Activated naive CD4-positive, alpha-beta T cell treated with anti-CD3 and anti-CD28 coated beads, Interleukin-2, amount 10 ng/mL, durations not matched to agents 7 days and 5 days (primary cell): ENCODE results near the gene PDGFA.

Source experiments
- CTCF ChIA-PET: fragments of 350-600 bp; sonication (Branson Sonifier 250); formaldehyde crosslinking; loops from one replicate; lab custom pipeline; 2021; ENCODE audit warnings: antibody characterized with exemption; lab: Charles Lee
- DNase-seq: peaks from one replicate; pipeline ENCODE4 v3.0.0-alpha.2; 2020
- H3K27ac Mint-ChIP-seq: one replicate; pipeline ENCODE4 v1.8.0; 2021; ENCODE audit warnings: mild to moderate bottlenecking, moderate library complexity, mixed read lengths
- H3K27me3 Mint-ChIP-seq: one replicate; pipeline ENCODE4 v1.8.0; 2021; ENCODE audit warnings: mild to moderate bottlenecking, mixed read lengths
- H3K36me3 Mint-ChIP-seq: one replicate; pipeline ENCODE4 v1.8.0; 2021; ENCODE audit warnings: mixed read lengths
- H3K4me1 Mint-ChIP-seq: one replicate; pipeline ENCODE4 v1.8.0; 2021; ENCODE audit warnings: mixed read lengths
- H3K4me3 Mint-ChIP-seq: one replicate; pipeline ENCODE4 v1.8.0; 2021; ENCODE audit warnings: mild to moderate bottlenecking, moderate library complexity, mixed read lengths
- H3K9me3 Mint-ChIP-seq: one replicate; pipeline ENCODE4 v1.8.0; 2021; ENCODE audit warnings: mixed read lengths

PDGFA gene

DNA sequence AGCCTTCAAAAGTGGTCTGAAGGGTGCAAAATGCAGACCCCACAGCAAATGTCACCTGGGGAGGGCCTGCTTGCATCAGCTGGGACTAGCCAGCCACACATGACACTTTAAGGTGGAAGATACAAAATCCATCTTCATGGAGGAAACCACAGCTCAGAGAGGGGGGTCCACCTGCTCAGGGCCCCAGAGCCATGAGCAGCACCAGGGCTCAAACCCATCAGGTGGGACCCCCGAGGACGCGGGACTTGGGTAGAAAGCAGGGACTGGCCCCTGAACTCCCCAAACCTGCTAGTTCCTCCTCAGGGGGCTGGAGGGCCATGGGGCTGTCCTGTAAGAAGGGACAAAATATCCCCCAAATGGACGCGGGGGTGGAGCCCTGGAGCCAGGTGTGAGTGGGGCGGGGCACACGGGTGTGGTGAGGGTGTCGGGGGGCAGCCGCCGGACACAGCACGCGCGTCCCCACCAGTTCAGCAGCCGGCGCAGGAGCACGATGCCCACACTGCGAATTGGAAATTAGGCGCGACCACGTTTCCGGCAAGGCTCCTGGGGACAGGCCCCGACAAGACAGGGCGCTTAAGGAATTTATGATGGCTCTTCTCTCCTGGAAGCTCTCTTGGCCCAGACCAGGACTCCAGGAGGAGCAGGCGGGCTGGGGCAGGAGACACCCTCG lies 8.0 kb downstream of the PDGFA start:
- Mint-ChIP-seq H3K9me3 (no peaks in the 10 kb centered on the region), H3K36me3 (no peaks in the 10 kb centered on the region), H3K4me3 (no peak overlapping the region), H3K4me1 (no peaks in the 10 kb centered on the region), H3K27ac (no peak overlapping the region), H3K27me3 (peaks cover 26% of the 10 kb centered on the region)
- DNase-seq, result no peak
- CTCF ChIA-PET, result interaction anchor here (1.0 kb wide), 1 partner anchor 179 kb away, joined by 3 read pairs; no protein-coding TSS in a partner anchor

DNA sequence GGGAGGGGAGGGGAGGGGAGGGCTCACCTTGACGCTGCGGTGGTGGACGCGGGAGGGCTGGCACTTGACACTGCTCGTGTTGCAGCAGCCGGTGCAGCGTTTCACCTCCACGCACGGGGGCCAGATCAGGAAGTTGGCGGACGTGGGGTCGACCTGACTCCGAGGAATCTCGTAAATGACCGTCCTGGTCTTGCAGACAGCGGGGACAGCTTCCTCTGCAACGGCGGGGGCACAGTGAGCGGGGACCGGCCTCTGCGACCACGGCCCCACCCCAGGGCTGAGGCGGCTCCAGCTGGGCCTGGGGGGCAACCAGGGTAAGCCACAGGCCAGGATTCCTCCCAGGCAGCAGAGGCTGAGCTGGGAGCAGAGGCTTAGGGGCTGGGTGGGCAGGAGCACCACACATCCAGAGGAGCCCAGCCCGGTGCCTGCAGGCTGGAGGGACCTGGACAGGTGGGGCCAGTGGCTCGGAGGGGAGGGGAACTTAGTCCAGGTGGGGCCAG lies 8.8 kb downstream of the PDGFA start:
- no peak for DNase-seq
- Mint-ChIP-seq H3K9me3 (no peaks in the 10 kb centered on the region), H3K36me3 (no peaks in the 10 kb centered on the region), H3K4me1 (no peaks in the 10 kb centered on the region), H3K4me3 (no peak overlapping the region), H3K27ac (no peak overlapping the region), H3K27me3 (peaks cover 18% of the 10 kb centered on the region)
- CTCF ChIA-PET, result no interaction called here

DNA sequence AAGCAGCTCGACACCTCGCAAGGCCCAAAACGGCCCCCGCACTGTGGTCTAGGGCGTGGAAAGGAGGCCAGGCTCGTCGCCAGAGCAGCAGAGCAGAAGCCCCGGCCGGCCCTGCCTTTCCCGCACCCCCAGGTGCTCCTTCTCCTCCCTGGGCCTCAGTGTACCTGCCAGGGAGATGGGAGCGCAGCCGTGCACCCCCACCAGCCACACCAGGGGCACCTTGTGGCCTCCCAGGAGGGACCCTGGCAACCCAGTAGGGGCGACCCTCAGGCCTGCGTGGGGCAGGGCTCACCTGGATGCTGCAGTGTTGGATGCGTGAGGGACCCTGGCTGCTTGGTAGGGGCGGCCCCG lies 9.5 kb downstream of the PDGFA start:
- no peaks in the 10 kb centered on the region for H3K4me1 Mint-ChIP-seq
- no peak for DNase-seq
- H3K27ac Mint-ChIP-seq, result no peak overlapping the region
- H3K9me3 Mint-ChIP-seq, result no peaks in the 10 kb centered on the region
- no peaks in the 10 kb centered on the region for H3K36me3 Mint-ChIP-seq
- CTCF ChIA-PET, result no interaction called here
- peaks cover 14% of the 10 kb centered on the region for H3K27me3 Mint-ChIP-seq
- no peak overlapping the region for H3K4me3 Mint-ChIP-seq

DNA sequence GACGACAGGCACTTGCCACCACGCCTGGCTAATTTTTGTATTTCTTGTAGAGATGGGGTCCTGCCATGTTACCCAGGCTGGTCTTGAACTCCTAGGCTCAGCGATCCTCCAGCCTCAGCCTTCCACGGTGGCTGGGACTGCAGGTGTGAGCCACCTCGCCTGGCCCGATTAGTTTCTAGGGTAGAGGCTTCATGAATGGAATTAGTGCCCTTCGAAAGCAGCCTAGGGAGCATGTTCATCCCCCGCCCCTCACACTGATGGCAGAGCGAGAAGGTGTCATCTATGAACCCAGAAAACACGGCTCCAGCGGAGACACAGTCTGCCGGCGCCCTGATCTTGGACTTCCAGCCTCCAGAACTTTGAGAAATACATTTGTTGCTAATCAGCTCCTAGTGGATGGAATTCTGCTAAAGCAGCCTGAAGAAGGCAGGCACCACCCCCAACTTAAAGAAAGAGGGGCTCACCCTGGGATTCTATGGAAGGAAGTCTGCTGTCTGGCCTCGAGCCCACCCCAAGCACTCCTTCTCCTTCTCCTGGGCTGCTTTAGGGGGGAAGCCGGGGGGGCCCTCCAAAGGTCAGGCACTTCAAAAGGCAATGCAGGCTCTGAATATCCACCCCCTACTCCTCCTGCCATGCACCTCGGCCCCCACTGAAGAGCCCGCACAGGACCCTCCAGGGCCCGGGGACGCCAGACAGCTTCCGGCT lies 10.1 kb downstream of the PDGFA start:
- no peak overlapping the region for H3K27ac Mint-ChIP-seq
- CTCF ChIA-PET, result no interaction called here

DNA sequence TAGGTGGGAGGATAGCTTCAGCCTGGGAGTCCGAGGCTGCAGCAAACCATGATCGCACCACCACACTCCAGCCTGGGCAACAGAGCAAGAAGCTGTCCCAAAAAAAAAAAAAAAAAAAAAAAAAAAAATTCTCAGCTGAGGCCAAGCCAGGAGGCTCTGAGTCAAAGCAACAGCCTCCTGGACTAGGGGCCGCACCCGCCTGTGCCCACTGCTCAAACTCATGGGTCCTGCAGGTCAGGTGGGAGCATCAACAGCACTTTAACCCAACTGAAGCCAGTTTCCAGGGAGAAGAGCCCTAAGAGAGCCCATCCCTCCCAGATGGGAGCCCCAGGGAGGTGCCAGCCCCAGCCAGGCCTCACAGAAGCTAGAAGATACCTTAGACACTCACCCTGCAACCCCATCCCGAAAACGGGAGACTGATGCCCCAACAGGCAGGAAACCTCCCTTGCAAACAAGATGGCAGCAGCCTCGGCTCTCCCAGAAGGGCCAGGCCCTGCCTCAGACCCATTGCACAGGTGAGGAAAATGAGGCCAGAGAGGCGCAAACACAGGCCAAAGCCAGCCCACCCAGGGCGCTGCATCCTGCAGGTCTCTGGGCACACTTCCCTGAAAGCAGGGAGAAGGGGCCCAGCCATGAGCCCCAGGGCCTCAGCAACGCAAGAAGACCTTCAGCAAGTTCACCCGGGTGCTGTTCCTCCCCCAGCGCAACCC lies 11.0 kb downstream of the PDGFA start:
- no peak overlapping the region for H3K27ac Mint-ChIP-seq
- DNase-seq, result no peak
- H3K9me3 Mint-ChIP-seq, result no peaks in the 10 kb centered on the region
- H3K36me3 Mint-ChIP-seq, result no peaks in the 10 kb centered on the region
- peaks cover 3% of the 10 kb centered on the region for H3K27me3 Mint-ChIP-seq
- CTCF ChIA-PET, result no interaction called here
- no peaks in the 10 kb centered on the region for H3K4me1 Mint-ChIP-seq
- H3K4me3 Mint-ChIP-seq, result no peak overlapping the region

More for the DNA sequence above, 10.1 kb downstream of the PDGFA start:
- Mint-ChIP-seq H3K27me3 (peaks cover 8% of the 10 kb centered on the region), H3K36me3 (no peaks in the 10 kb centered on the region), H3K4me1 (no peaks in the 10 kb centered on the region), H3K9me3 (no peaks in the 10 kb centered on the region), H3K4me3 (no peak overlapping the region)
- DNase-seq, result no peak

DNA sequence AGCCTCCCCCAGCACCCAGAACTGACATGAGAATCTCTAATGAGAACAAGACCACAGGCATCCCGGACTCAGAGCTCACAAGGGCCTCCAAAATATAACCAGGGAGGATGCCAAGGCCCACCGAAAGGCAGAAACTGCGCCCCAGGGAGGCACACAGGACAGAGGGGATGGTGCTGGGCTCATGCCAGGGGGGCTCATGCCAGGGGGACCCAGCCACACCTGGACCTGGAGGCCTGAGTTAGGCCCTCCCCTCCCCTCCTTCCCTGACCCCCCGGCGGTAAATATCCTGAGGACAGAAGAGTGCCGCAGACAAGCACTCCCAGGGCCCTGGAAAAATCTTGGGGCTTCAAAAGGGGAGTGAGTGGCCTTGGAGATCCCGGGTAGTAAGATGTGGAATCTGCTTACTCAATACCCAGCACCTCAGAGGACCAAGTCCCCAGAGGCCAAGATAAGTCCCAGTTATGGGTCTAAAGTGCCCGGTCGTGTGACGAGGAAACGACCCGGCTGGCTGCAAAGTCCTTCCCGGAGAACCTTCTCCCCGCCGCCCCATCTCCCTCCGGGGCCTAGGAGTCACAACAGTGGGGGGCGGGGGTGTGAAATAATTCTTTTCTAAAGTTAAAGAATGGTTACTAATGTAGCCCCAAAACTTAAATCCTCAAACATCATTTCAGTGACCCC lies 11.9 kb downstream of the PDGFA start:
- H3K4me1 Mint-ChIP-seq, result no peaks in the 10 kb centered on the region
- H3K27ac Mint-ChIP-seq, result no peak overlapping the region
- no peak for DNase-seq
- peaks cover 3% of the 10 kb centered on the region for H3K27me3 Mint-ChIP-seq
- no peaks in the 10 kb centered on the region for H3K36me3 Mint-ChIP-seq
- H3K9me3 Mint-ChIP-seq, result no peaks in the 10 kb centered on the region
- no peak overlapping the region for H3K4me3 Mint-ChIP-seq
- CTCF ChIA-PET, result no interaction called here

DNA sequence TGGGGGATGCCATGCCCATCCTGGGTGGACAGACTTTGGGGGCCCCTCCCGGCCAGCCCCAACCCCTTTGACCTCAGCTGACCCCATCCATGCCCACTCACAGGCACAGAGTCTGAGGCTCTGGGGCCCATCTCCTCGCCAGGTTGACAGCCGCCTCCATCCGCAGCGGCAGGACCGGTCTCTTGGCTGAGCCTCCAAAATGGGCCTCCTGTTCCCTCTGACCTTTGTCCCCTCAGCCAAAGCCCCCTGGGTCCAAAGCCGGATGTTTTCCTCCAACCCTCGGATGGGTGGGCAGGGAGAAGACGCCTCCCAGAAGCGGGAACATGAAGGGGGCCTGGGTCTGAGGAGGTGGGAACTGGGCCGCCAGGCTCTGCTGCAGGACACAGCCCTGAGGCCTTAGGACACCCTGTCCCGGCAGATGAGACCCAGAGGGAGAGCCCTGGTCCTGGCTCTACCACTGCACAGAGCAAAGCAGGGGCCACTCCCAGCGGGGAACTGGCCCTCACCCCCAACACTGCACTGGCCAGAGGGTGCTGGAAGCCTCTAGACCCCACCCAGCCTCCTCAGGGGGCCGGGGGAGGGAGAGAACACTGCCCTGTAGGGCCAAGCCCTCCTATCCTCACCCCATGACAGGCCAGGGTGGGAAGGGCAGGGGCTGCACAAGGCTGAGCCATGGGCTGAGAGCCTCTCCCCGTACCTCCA lies 12.6 kb downstream of the PDGFA start:
- Mint-ChIP-seq H3K36me3 (no peaks in the 10 kb centered on the region), H3K4me3 (no peak overlapping the region), H3K27ac (no peak overlapping the region), H3K4me1 (no peaks in the 10 kb centered on the region), H3K9me3 (no peaks in the 10 kb centered on the region), H3K27me3 (peaks cover 3% of the 10 kb centered on the region)
- DNase-seq, result no peak
- CTCF ChIA-PET, result no interaction called here

DNA sequence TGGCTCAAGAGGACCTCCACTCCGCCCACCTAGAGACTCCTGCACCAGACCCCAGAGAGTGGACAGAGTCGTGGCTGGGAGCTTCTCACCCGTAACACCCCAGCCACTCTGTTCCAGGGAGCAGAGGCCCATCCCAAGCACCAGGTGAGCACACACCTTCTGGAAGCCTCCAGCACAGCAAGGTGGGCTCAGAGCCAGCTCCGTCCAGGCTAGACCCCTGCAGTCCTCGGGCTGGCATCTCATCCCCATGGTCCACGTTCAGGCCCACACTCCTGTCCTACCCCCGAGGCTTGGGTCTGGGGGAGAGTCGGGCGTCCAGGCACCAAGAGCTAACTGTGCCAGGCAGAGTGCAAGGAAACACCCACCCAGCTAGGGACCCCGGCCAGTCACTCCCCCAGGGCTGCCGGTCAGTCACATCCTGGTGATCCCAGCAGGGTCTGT lies 13.2 kb downstream of the PDGFA start:
- H3K36me3 Mint-ChIP-seq, result no peaks in the 10 kb centered on the region
- no peaks in the 10 kb centered on the region for H3K9me3 Mint-ChIP-seq
- CTCF ChIA-PET, result interaction anchor here (0.7 kb wide), 1 partner anchor 131 kb away, joined by 3 read pairs; no protein-coding TSS in a partner anchor

DNA sequence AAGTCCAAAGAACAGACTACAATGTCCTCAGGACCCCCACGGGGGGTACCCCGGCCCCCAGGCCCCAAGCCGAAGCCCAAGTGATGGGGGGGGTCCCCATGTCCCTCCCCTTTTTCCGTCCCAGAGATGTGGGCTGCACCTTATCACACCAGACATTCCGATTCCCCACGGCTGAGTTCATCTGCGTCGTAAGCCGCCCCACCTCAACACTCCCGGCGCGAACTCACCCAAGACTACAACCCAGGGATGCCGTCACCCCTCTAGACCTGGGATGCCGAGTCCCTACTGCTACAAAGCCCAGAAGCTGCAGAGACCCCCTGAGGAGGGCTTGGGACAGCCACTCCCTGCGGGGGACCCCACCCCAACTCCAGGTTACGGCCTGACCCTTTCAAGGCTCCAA lies 14.5 kb downstream of the PDGFA start:
- Mint-ChIP-seq H3K27me3 (peaks cover 8% of the 10 kb centered on the region), H3K4me1 (no peaks in the 10 kb centered on the region), H3K4me3 (no peak overlapping the region), H3K36me3 (no peaks in the 10 kb centered on the region), H3K27ac (no peak overlapping the region), H3K9me3 (no peaks in the 10 kb centered on the region)
- CTCF ChIA-PET, result no interaction called here
- DNase-seq, result no peak

More for the DNA sequence above, 13.2 kb downstream of the PDGFA start:
- no peaks in the 10 kb centered on the region for H3K4me1 Mint-ChIP-seq
- no peak overlapping the region for H3K27ac Mint-ChIP-seq
- no peak overlapping the region for H3K4me3 Mint-ChIP-seq
- H3K27me3 Mint-ChIP-seq, result peaks cover 3% of the 10 kb centered on the region
- DNase-seq, result no peak

DNA sequence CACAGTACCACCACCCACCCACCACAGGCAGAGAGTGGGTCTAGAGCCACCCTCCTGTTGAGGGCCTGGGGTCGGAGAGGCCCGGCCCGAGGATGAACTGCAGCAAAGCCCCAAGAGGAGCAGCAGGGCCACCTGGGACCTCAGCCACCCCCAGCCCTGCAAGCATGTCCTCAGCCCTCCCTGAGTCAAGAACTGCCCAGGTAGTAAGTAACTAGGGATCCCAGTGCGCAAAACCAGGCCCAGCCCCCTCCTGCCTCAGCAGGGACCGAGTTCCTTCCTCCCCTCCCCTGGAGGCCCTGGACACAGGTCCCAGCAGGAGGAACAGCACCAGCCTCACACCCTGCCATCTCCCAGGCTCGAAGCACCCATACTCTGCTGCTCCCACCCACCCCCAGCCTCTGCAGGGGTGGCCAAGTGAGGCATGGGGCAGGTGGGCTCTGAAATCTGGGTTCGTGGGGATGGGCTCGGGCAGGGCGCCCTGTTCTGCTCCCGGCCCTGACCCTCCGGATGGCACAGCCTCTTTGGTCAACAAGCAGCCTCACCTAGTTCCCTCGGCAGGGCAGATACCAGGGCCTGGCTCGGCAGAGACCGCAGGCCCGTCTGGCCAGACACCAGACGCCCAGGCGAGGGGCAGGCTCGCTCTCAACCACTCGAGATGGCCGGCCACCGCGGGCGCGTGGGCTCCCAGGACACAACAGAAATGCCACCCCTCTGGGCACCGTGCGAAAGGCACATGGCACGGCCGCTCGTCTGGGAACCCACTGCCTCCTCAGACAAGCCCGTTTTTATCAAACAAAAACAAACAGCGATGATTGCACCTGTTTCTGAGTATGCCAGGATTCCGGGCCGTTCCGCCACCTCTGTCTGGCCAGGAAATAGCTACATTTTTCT lies 15.2 kb downstream of the PDGFA start:
- DNase-seq, result no peak
- H3K9me3 Mint-ChIP-seq, result no peaks in the 10 kb centered on the region
- no peak overlapping the region for H3K4me3 Mint-ChIP-seq
- H3K27ac Mint-ChIP-seq, result no peak overlapping the region
- H3K36me3 Mint-ChIP-seq, result no peaks in the 10 kb centered on the region
- CTCF ChIA-PET, result no interaction called here
- peaks cover 8% of the 10 kb centered on the region for H3K27me3 Mint-ChIP-seq
- H3K4me1 Mint-ChIP-seq, result no peaks in the 10 kb centered on the region

DNA sequence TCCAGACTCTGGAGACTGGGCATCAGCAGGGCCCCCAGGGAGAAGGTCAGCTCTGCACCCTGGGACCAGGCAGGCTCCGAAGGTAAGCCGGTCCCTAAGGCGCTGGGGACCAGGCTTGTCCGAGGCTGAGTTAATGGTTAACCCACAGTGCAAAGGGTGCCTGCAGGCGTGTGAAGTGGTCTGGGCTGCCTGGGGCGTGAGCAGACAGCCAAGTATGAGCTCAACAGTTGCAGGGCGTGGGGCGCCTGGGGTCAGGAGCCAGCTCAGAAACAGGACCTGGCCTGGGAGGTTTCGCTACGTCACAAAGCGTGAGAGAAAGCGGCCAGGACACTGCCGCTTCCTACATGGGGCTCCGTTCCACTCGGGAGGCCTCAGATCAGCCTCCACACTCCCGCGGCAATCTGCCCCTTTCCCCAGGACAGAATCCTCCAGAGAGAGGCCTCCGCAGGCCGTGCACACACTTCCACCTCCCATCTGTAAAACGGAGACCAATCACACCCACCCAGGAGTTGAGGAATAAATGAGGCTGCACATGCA lies 16.0 kb downstream of the PDGFA start:
- Mint-ChIP-seq H3K36me3 (no peaks in the 10 kb centered on the region), H3K4me1 (no peaks in the 10 kb centered on the region), H3K27ac (no peak overlapping the region), H3K27me3 (peaks cover 8% of the 10 kb centered on the region), H3K4me3 (no peak overlapping the region), H3K9me3 (no peaks in the 10 kb centered on the region)
- CTCF ChIA-PET, result no interaction called here
- DNase-seq, result no peak

DNA sequence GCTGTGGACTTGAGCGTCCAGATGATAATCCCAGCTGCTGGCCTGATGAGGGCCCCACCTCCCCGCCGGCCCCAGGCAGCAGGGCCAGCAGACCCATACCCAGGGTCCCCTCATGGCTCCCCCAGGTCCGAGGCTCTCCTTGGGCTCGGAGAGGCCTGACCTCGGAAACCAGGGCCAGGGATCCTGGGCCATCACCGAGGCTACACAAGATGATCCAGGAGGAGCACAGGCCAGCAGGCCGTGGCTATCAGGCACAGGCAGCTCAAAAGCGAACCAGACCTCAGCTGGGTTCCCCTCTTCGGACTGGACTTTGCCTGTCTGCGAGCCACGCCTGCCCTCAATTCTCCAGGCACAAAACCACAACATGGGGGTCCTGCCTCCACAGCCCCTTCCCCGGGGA lies 17.4 kb downstream of the PDGFA start:
- peaks cover 4% of the 10 kb centered on the region for H3K4me1 Mint-ChIP-seq
- CTCF ChIA-PET, result no interaction called here
- H3K27ac Mint-ChIP-seq, result no peak overlapping the region

DNA sequence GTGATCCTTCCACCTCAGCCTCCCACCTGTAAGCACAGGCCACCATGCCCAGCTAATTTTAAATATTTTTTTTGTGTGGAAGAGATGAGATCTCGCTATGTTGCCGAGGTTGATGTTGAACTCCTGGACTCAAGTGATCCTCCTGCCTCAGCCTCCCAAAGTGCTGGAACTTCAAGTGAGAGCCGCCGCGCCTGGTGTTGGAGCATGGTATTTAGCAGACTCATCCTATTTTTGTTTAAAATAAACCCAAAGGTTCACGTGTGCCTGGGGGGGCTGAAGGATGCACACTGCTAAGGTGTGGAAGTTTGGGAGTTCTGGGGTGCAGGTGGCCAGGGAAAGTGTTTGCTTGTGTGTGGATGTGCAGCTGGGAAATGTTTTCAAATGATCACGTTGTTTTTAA lies 18.1 kb downstream of the PDGFA start:
- peaks cover 8% of the 10 kb centered on the region for H3K27me3 Mint-ChIP-seq
- H3K27ac Mint-ChIP-seq, result no peak overlapping the region
- H3K4me3 Mint-ChIP-seq, result no peak overlapping the region
- CTCF ChIA-PET, result no interaction called here
- peaks cover 4% of the 10 kb centered on the region for H3K4me1 Mint-ChIP-seq
- no peaks in the 10 kb centered on the region for H3K36me3 Mint-ChIP-seq
- no peaks in the 10 kb centered on the region for H3K9me3 Mint-ChIP-seq
- DNase-seq, result no peak

More for the DNA sequence above, 17.4 kb downstream of the PDGFA start:
- no peaks in the 10 kb centered on the region for H3K9me3 Mint-ChIP-seq
- no peak overlapping the region for H3K4me3 Mint-ChIP-seq
- H3K36me3 Mint-ChIP-seq, result no peaks in the 10 kb centered on the region
- peaks cover 8% of the 10 kb centered on the region for H3K27me3 Mint-ChIP-seq
- no peak for DNase-seq
